Measurements from ENCODE around the gene YRDC.

- TF ChIP-seq EP300 (IDR thresholded peaks at IDR 0.05) (no peak), POLR2A (IDR thresholded peaks at IDR 0.05) (no peak), CTCF (IDR thresholded peaks at IDR 0.05) (no peak)
Observed at GRCh38 chr1:37753473-37754321, 54.3 kb downstream of the YRDC start.

Measured in gastroesophageal sphincter (tissue), 3 donors.